Activated CD4-positive, alpha-beta T cell treated with anti-CD3 and anti-CD28 coated beads, Interleukin-2, amount 50 U/mL, for 4 hours (primary cell): ENCODE results near the gene RNF217.
"Not testable (repeated sequence)": the region's sequence is repeated elsewhere in the genome, so short reads cannot be mapped to it uniquely, and the experiment has no call there.

ENCODE experiments used
- DNase-seq, 2 experiments: peaks; one replicate each; pipeline ENCODE4 v3.0.0-alpha.2; 2020

The RNF217 gene

GRCh38 chr6:124963831-124964763 lies 1.9 kb downstream of the RNF217 start:
- no peak for DNase-seq

- no peak for DNase-seq
Observed at GRCh38 chr6:124964764-124965105, 2.5 kb downstream of the RNF217 start.

- DNase-seq = not testable (repeated sequence)
Observed at GRCh38 chr6:124965424-124965850, 3.2 kb downstream of the RNF217 start.

- DNase-seq = no peak
Observed at GRCh38 chr6:124967444-124967843, 5.2 kb downstream of the RNF217 start.

- DNase-seq = no peak
Observed at GRCh38 chr6:124968401-124968800, 6.2 kb downstream of the RNF217 start.

- DNase-seq = no peak
Observed at GRCh38 chr6:124970243-124970642, 8.0 kb downstream of the RNF217 start.

GRCh38 chr6:124970763-124971162 lies 8.5 kb downstream of the RNF217 start:
- no peak for DNase-seq

GRCh38 chr6:124973780-124974179 lies 11.5 kb downstream of the RNF217 start:
- no peak for DNase-seq

GRCh38 chr6:124974771-124975377 lies 12.6 kb downstream of the RNF217 start:
- no peak for DNase-seq

GRCh38 chr6:124977067-124977908 lies 15.1 kb downstream of the RNF217 start:
- no peak for DNase-seq

GRCh38 chr6:124978451-124979293 lies 16.4 kb downstream of the RNF217 start:
- no peak for DNase-seq

GRCh38 chr6:124979294-124979678 lies 17.0 kb downstream of the RNF217 start:
- DNase-seq = no peak

- DNase-seq = no peak
Observed at GRCh38 chr6:124982669-124983068, 20.4 kb downstream of the RNF217 start.

GRCh38 chr6:124983383-124984083 lies 21.3 kb downstream of the RNF217 start:
- no peak for DNase-seq

- DNase-seq = no peak
Observed at GRCh38 chr6:124984668-124985338, 22.6 kb downstream of the RNF217 start.

- DNase-seq = no peak
Observed at GRCh38 chr6:124986164-124986563, 23.9 kb downstream of the RNF217 start.

GRCh38 chr6:124987291-124987690 lies 25.1 kb downstream of the RNF217 start:
- no peak for DNase-seq

GRCh38 chr6:124987999-124988591 lies 25.9 kb downstream of the RNF217 start:
- DNase-seq = no peak

- DNase-seq = no peak
Observed at GRCh38 chr6:124989136-124989983, 27.1 kb downstream of the RNF217 start.

- DNase-seq = no peak
Observed at GRCh38 chr6:124990988-124991387, 28.8 kb downstream of the RNF217 start.
